Endothelial cell of umbilical vein (primary cell): ENCODE measurements around the gene HBQ1. TPM values are rescaled to one million over a fixed set of nuclear protein-coding genes. Genes with fewer than 3 reads are reported as not detected.

Source experiments
- BruUV-seq: library from RNA; stranded (reverse); fragments of 400-500 nt; replicated peaks from 2 replicates; lab custom pipeline; 2021; lab: Mats Ljungman, UMichigan
- CTCF ChIA-PET: fragments of 300-600, 350-600 bp; sonication (Branson Sonifier 250); formaldehyde crosslinking; loops from one replicate; lab custom pipeline; 2021; ENCODE audit warnings: antibody characterized with exemption, inconsistent platforms; lab: Charles Lee
- POLR2A ChIA-PET: fragments of 300-600, 350-600 bp; sonication (Branson Sonifier 250); formaldehyde crosslinking; loops from one replicate; lab custom pipeline; 2021; ENCODE audit warnings: antibody characterized with exemption, inconsistent platforms; lab: Charles Lee
- DNase-seq: peaks from one replicate; pipeline ENCODE4 v3.0.0-alpha.2; 2011; ENCODE audit warnings: low read depth, low spot score
- FAIRE-seq: peaks from 2 replicates; lab custom pipeline; 2011; peaks lifted over from hg19 to GRCh38; lab: Jason Lieb, UNC
- H2AFZ ChIP-seq: 2 replicates; pipeline ENCODE4 v1.6.0; 2012; ENCODE audit warnings: low read depth, low read length, control low read depth, inconsistent platforms
- H3K27ac ChIP-seq: 2 replicates; pipeline ENCODE4 v1.5.1; 2011; ENCODE audit warnings: low read depth, mild to moderate bottlenecking, control low read depth, low read length, moderate library complexity; ENCODE audit not compliant: insufficient read depth
- H3K27me3 ChIP-seq, 2 experiments: 2 replicates each; pipeline versions ENCODE4 v1.6.0 to v1.6.1; 2011; ENCODE audit warnings: low read length in 2 of 2, mixed read lengths in 1 of 2; ENCODE audit not compliant: control insufficient read depth in 2 of 2, insufficient read depth in 2 of 2
- H3K36me3 ChIP-seq, 2 experiments: 2 replicates in 1 of 2; 3 replicates in 1 of 2; pipeline ENCODE4 v1.5.1; 2011; ENCODE audit warnings: low read length in 2 of 2, mild to moderate bottlenecking in 1 of 2, moderate library complexity in 1 of 2; ENCODE audit not compliant: control insufficient read depth in 2 of 2, insufficient read depth in 2 of 2; ENCODE audit errors: extremely low read depth in 1 of 2
- H3K4me1 ChIP-seq: 3 replicates; pipeline ENCODE4 v1.5.1; 2011; ENCODE audit warnings: mild to moderate bottlenecking, low read length; ENCODE audit not compliant: control insufficient read depth, insufficient read depth; ENCODE audit errors: extremely low read depth
- H3K4me2 ChIP-seq: 2 replicates; pipeline ENCODE4 v1.6.1; 2011; ENCODE audit warnings: low read length, control low read depth, mixed read lengths; ENCODE audit not compliant: insufficient read depth
- H3K4me3 ChIP-seq, 3 experiments: fragments of 200-600 bp in 1 of 3; sonication (generic), shearing (Covaris generic) in 1 of 3; replicated peaks in 1 of 3; 2 replicates each; pipeline ENCODE4 v1.5.1; 2011 to 2016; ENCODE audit warnings: control low read depth in 3 of 3, low read length in 3 of 3, mild to moderate bottlenecking in 2 of 3, inconsistent platforms in 1 of 3, low read depth in 1 of 3, moderate library complexity in 1 of 3; ENCODE audit not compliant: insufficient read depth in 1 of 3
- H3K79me2 ChIP-seq: 2 replicates; pipeline ENCODE4 v1.6.0; 2012; ENCODE audit warnings: low read length, inconsistent platforms; ENCODE audit not compliant: control insufficient read depth, insufficient read depth
- H3K9ac ChIP-seq: replicated peaks from 2 replicates; pipeline ENCODE3; 2011; ENCODE audit warnings: low read length, control low read depth; ENCODE audit not compliant: insufficient read depth; ENCODE audit errors: extremely low read depth
- H3K9me1 ChIP-seq: replicated peaks from 3 replicates; pipeline ENCODE4 v1.6.0; 2011; ENCODE audit warnings: mild to moderate bottlenecking, low read length; ENCODE audit not compliant: control insufficient read depth, insufficient read depth; ENCODE audit errors: extremely low read depth
- H3K9me3 ChIP-seq: replicated peaks from 2 replicates; pipeline ENCODE4 v1.5.1; 2012; ENCODE audit warnings: low read length, inconsistent platforms; ENCODE audit not compliant: control insufficient read depth, insufficient read depth
- H4K20me1 ChIP-seq: replicated peaks from 2 replicates; pipeline ENCODE3; 2011; ENCODE audit warnings: mild to moderate bottlenecking, low read length; ENCODE audit not compliant: control insufficient read depth, insufficient read depth; ENCODE audit errors: extremely low read depth
- EZH2 ChIP-seq: IDR thresholded peaks from 2 replicates; pipeline ENCODE4 v1.6.1; 2012; ENCODE audit warnings: borderline replicate concordance, low read depth, mild to moderate bottlenecking, moderate library complexity, low read length, inconsistent platforms; ENCODE audit not compliant: severe bottlenecking
- FOS ChIP-seq: IDR thresholded peaks from 2 replicates; pipeline ENCODE4 v1.6.1; 2011; ENCODE audit warnings: mild to moderate bottlenecking, low read length, moderate library complexity, borderline replicate concordance; ENCODE audit not compliant: insufficient read depth
- GATA2 ChIP-seq: IDR thresholded peaks from 2 replicates; pipeline ENCODE4 v1.7.0; 2011; ENCODE audit warnings: low read depth, mild to moderate bottlenecking, moderate library complexity, mixed read lengths, low read length; ENCODE audit not compliant: insufficient read length, insufficient read depth
- JUN ChIP-seq: IDR thresholded peaks from 2 replicates; pipeline ENCODE4 v1.6.1; 2011; ENCODE audit warnings: borderline replicate concordance, low read depth; ENCODE audit not compliant: insufficient read length, insufficient read depth
- MYC ChIP-seq: IDR thresholded peaks from one replicate; pipeline ENCODE4 v1.6.1; 2011; ENCODE audit warnings: mild to moderate bottlenecking, low read depth, low read length
- POLR2A ChIP-seq: IDR thresholded peaks from 2 replicates; pipeline ENCODE4 v1.6.1; 2012; ENCODE audit warnings: low read depth, mild to moderate bottlenecking, control low read depth, low read length
- POLR2AphosphoS5 ChIP-seq: IDR thresholded peaks from 2 replicates; pipeline ENCODE4 v1.6.1; 2012; ENCODE audit warnings: low read depth, mild to moderate bottlenecking, control low read depth, low read length, moderate library complexity; ENCODE audit not compliant: insufficient read depth
- dilution Hi-C: fragments of 300-500 bp; cut with MboI; formaldehyde crosslinking; loops from one replicate; pipeline ENCODE4 v1.15.0; 2019; ENCODE audit warnings: low sequenced_read_pairs; ENCODE audit not compliant: extremely low pct_ligation_motif_present
- intact Hi-C: fragments of 100-400 bp; cut with micrococcal nuclease; formaldehyde crosslinking; loops from one replicate; pipeline ENCODE4 v1.10.0; 2022
- polyA plus RNA-seq, 4 experiments: library from polyadenylated mRNA; depleted of rRNA in 3 of 4; stranded (reverse) in 3 of 4; unstranded in 1 of 4; fragments of >200 nt; gene quantifications; 2 replicates each; pipeline versions ENCODE4 v1.2.1 to v1.2.3, GENCODE V29; 2011 to 2012; ENCODE audit warnings: missing spikeins in 1 of 4
- total RNA-seq: library from RNA; stranded (reverse); gene quantifications from 2 replicates; pipeline ENCODE4 v1.2.3, GENCODE V29; 2021
- TF ChIP-seq, protein P1 (sequence below), 2 donors: IDR thresholded peaks; 1 replicate in 1 of 2; 2 replicates in 1 of 2; pipeline ENCODE4 v1.5.1; 2011; ENCODE audit warnings: low read length in 2 of 2, mild to moderate bottlenecking in 2 of 2, moderate library complexity in 2 of 2, control low read depth in 1 of 2, inconsistent platforms in 1 of 2, low read depth in 1 of 2; ENCODE audit not compliant: insufficient read depth in 1 of 2; ENCODE audit errors: extremely low read depth in 1 of 2
- TF ChIP-seq, protein P2 (sequence below): IDR thresholded peaks from 2 replicates; pipeline ENCODE4 v1.6.1; 2011; ENCODE audit not compliant: insufficient read depth, insufficient read length

Gene HBQ1
- total and polyA plus RNA-seq, 2 donors (not counting 3 experiments of a cell fraction or from before 2014, with no cell fraction given): 0.75 TPM; not detected in 1

DNA sequence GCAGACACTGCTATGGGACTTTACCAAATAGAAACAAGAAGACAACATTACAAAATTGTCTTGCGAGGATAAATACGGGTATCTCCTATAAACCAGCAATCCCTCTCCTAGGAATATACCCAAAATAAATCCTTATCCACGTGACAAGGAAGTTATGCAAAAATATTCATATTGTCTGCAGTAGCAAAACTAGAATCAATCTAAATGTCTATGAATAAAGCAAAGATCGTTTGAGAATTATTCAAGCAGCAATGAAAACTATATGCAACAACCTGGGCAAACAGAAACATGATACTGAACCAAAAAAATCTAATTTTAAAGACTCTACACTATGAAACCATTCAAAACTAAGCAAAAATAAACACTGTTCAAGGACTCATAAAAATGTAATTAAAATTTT lies 39.8 kb downstream of the HBQ1 start:
- H3K27ac ChIP-seq: no peak overlapping the region
- DNase-seq (no peak), FAIRE-seq (peak; percentile 42)
- no peak overlapping the region for H2AFZ ChIP-seq
- intact Hi-C loops: no loop called here
- no peaks in the 10 kb centered on the region for H3K9me1 ChIP-seq
- H3K9ac ChIP-seq: no peak overlapping the region
- no peak overlapping the region for H3K4me2 ChIP-seq
- peaks cover 74% of the 10 kb centered on the region for H3K79me2 ChIP-seq
- no TSS peak for BruUV-seq
- H3K36me3 ChIP-seq: peaks cover 25 to 32% of the 10 kb centered on the region in 2 experiments
- H3K4me1 ChIP-seq: no peaks in the 10 kb centered on the region
- H3K27me3 ChIP-seq: no peaks in the 10 kb centered on the region
- H3K4me3 ChIP-seq: no peak overlapping the region
- POLR2A ChIA-PET: no interaction called here
- CTCF ChIA-PET: interaction anchor here (1.1 kb wide), 1 partner anchor 13 kb away, joined by 3 read pairs; no protein-coding TSS in a partner anchor
- dilution Hi-C loops: no loop called here
- H3K9me3 ChIP-seq: no peaks in the 10 kb centered on the region
- H4K20me1 ChIP-seq: peaks cover 7% of the 10 kb centered on the region
- TF ChIP-seq POLR2A: no peak
- no peak for TF ChIP-seq POLR2AphosphoS5

DNA sequence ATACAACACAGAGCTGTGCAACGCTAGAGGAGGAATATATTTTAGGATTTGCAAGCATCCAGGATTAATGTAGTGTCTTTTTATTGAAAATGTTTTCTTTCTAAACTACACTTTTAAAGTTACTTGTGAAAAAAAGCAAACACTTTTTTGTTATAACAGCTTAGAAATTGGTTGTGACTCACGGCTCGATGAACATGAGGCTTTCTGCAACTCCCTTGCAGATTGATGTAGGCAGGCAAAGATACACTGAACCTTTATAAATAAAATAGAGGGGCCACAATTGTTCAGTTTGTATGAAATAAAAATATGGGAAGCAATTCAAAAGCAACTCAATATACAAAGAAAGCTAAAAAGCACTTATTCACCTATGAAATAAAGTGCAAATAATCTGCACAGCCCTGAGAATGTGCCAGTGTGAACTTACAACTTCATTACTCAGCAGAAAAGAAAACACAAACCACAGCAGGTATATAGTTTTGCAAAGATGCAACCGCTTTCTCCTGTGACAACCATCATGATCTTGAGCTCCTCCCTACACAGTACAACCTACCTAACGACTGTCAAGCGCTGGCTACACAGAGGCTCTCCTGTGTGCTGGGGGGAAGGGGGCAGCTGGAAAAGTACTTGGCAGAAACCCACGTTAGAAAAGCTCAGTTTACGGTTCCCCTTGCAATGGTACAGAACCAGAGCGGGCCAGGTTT lies 48.0 kb downstream of the HBQ1 start:
- H3K4me2 ChIP-seq: peak overlapping the region; percentile 71
- ChIA-PET CTCF (interaction anchor here (1.3 to 4.2 kb wide), 4 partner anchors 14 to 134 kb away, joined by 3 to 26 read pairs (median 6); no protein-coding TSS in a partner anchor), POLR2A (no interaction called here)
- H3K4me1 ChIP-seq: peaks cover 12% of the 10 kb centered on the region
- no peak for TF ChIP-seq JUN
- TF ChIP-seq, protein P1, sequence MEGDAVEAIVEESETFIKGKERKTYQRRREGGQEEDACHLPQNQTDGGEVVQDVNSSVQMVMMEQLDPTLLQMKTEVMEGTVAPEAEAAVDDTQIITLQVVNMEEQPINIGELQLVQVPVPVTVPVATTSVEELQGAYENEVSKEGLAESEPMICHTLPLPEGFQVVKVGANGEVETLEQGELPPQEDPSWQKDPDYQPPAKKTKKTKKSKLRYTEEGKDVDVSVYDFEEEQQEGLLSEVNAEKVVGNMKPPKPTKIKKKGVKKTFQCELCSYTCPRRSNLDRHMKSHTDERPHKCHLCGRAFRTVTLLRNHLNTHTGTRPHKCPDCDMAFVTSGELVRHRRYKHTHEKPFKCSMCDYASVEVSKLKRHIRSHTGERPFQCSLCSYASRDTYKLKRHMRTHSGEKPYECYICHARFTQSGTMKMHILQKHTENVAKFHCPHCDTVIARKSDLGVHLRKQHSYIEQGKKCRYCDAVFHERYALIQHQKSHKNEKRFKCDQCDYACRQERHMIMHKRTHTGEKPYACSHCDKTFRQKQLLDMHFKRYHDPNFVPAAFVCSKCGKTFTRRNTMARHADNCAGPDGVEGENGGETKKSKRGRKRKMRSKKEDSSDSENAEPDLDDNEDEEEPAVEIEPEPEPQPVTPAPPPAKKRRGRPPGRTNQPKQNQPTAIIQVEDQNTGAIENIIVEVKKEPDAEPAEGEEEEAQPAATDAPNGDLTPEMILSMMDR (IDR thresholded peaks at IDR 0.05; ENCODE audit: extremely low read depth in 1 of 2, insufficient read depth in 1 of 2, low read depth in 1 of 2, low read length in 2 of 2): no peak
- no peak for TF ChIP-seq MYC
- TF ChIP-seq, protein P2, sequence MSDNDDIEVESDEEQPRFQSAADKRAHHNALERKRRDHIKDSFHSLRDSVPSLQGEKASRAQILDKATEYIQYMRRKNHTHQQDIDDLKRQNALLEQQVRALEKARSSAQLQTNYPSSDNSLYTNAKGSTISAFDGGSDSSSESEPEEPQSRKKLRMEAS: no peak
- TF ChIP-seq EZH2: no peak
- no peak for TF ChIP-seq FOS
- TF ChIP-seq POLR2AphosphoS5: no peak
- TF ChIP-seq POLR2A: no peak
- TF ChIP-seq GATA2: no peak
- H3K9ac ChIP-seq: peak overlapping the region; percentile 80
- no peaks in the 10 kb centered on the region for H3K9me1 ChIP-seq
- intact Hi-C loops: no loop called here
- peak overlapping the region; percentile 63 for H3K27ac ChIP-seq
- peak overlapping the region; percentile 73 to 76 (median 75) for H3K4me3 ChIP-seq
- DNase-seq (no peak), FAIRE-seq (peak; percentile 66)
- H3K36me3 ChIP-seq: peaks cover 12 to 24% of the 10 kb centered on the region in 2 experiments
- H2AFZ ChIP-seq: no peak overlapping the region
- no peaks in the 10 kb centered on the region for H3K9me3 ChIP-seq
- no peaks in the 10 kb centered on the region for H3K27me3 ChIP-seq
- TSS peak; percentile 24 for BruUV-seq
- peaks cover 49% of the 10 kb centered on the region for H3K79me2 ChIP-seq
- no peaks in the 10 kb centered on the region for H4K20me1 ChIP-seq
- dilution Hi-C loops: no loop called here
